ENCODE results near the gene DLG4.

The DLG4 gene

GRCh38 chr17:7233701-7234082, 14.1 kb upstream of the DLG4 start:
- TF ChIP-seq EGR1 (IDR thresholded peaks at IDR 0.05) (no peak), RAD21 (IDR thresholded peaks at IDR 0.05; ENCODE audit: low read depth) (no peak)
- TF ChIP-seq, protein P1, sequence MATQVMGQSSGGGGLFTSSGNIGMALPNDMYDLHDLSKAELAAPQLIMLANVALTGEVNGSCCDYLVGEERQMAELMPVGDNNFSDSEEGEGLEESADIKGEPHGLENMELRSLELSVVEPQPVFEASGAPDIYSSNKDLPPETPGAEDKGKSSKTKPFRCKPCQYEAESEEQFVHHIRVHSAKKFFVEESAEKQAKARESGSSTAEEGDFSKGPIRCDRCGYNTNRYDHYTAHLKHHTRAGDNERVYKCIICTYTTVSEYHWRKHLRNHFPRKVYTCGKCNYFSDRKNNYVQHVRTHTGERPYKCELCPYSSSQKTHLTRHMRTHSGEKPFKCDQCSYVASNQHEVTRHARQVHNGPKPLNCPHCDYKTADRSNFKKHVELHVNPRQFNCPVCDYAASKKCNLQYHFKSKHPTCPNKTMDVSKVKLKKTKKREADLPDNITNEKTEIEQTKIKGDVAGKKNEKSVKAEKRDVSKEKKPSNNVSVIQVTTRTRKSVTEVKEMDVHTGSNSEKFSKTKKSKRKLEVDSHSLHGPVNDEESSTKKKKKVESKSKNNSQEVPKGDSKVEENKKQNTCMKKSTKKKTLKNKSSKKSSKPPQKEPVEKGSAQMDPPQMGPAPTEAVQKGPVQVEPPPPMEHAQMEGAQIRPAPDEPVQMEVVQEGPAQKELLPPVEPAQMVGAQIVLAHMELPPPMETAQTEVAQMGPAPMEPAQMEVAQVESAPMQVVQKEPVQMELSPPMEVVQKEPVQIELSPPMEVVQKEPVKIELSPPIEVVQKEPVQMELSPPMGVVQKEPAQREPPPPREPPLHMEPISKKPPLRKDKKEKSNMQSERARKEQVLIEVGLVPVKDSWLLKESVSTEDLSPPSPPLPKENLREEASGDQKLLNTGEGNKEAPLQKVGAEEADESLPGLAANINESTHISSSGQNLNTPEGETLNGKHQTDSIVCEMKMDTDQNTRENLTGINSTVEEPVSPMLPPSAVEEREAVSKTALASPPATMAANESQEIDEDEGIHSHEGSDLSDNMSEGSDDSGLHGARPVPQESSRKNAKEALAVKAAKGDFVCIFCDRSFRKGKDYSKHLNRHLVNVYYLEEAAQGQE (IDR thresholded peaks at IDR 0.05; ENCODE audit: low read depth), result no peak

- TF ChIP-seq TEAD4 (IDR thresholded peaks at IDR 0.05) (no peak), TCF12 (IDR thresholded peaks at IDR 0.05; ENCODE audit: low read depth) (no peak), RAD21 (IDR thresholded peaks at IDR 0.05; ENCODE audit: low read depth) (no peak), USF1 (IDR thresholded peaks at IDR 0.05) (no peak), CEBPB (IDR thresholded peaks at IDR 0.05) (no peak)
- TF ChIP-seq, protein P2, sequence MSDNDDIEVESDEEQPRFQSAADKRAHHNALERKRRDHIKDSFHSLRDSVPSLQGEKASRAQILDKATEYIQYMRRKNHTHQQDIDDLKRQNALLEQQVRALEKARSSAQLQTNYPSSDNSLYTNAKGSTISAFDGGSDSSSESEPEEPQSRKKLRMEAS (IDR thresholded peaks at IDR 0.05), result no peak
Measured at GRCh38 chr17:7232114-7232513, 12.5 kb upstream of the DLG4 start.

- no peak for TF ChIP-seq EP300 (IDR thresholded peaks at IDR 0.05; ENCODE audit: borderline replicate concordance)
- no peak for TF ChIP-seq FOXM1 (IDR thresholded peaks at IDR 0.05; ENCODE audit: borderline replicate concordance, low read depth)
- TF ChIP-seq USF1 (IDR thresholded peaks at IDR 0.05), result no peak
- no peak for TF ChIP-seq EGR1 (IDR thresholded peaks at IDR 0.05)
- TF ChIP-seq NFIC (IDR thresholded peaks at IDR 0.05), result no peak
Measured at GRCh38 chr17:7229504-7229903, 9.9 kb upstream of the DLG4 start.

- TF ChIP-seq FOXM1 (IDR thresholded peaks at IDR 0.05; ENCODE audit: borderline replicate concordance, low read depth) (no peak), EGR1 (IDR thresholded peaks at IDR 0.05) (no peak), ZBTB7A (IDR thresholded peaks at IDR 0.05; ENCODE audit: low read depth) (no peak), CEBPB (IDR thresholded peaks at IDR 0.05) (no peak), TCF12 (IDR thresholded peaks at IDR 0.05; ENCODE audit: low read depth) (no peak), TAF1 (IDR thresholded peaks at IDR 0.05; ENCODE audit: low read depth) (no peak), RAD21 (IDR thresholded peaks at IDR 0.05; ENCODE audit: low read depth) (no peak), CREB1 (IDR thresholded peaks at IDR 0.05; ENCODE audit: low read depth) (no peak), YY1 (IDR thresholded peaks at IDR 0.05; ENCODE audit: low read depth) (no peak), USF1 (IDR thresholded peaks at IDR 0.05) (no peak), TEAD4 (IDR thresholded peaks at IDR 0.05) (no peak), NFIC (IDR thresholded peaks at IDR 0.05) (no peak), EP300 (IDR thresholded peaks at IDR 0.05; ENCODE audit: borderline replicate concordance) (no peak)
- TF ChIP-seq, protein P1 (IDR thresholded peaks at IDR 0.05; ENCODE audit: low read depth), result no peak
- TF ChIP-seq, protein P2 (IDR thresholded peaks at IDR 0.05), result no peak
Measured at GRCh38 chr17:7228920-7229319, 9.3 kb upstream of the DLG4 start.

- TF ChIP-seq CEBPB (IDR thresholded peaks at IDR 0.05), result no peak
- TF ChIP-seq CREB1 (IDR thresholded peaks at IDR 0.05; ENCODE audit: low read depth), result no peak
- TF ChIP-seq, protein P2 (IDR thresholded peaks at IDR 0.05), result no peak
- no peak for TF ChIP-seq TEAD4 (IDR thresholded peaks at IDR 0.05)
- TF ChIP-seq TCF12 (IDR thresholded peaks at IDR 0.05; ENCODE audit: low read depth), result no peak
- TF ChIP-seq YY1 (IDR thresholded peaks at IDR 0.05; ENCODE audit: low read depth), result no peak
- no peak for TF ChIP-seq ZBTB7A (IDR thresholded peaks at IDR 0.05; ENCODE audit: low read depth)
- no peak for TF ChIP-seq NFIC (IDR thresholded peaks at IDR 0.05)
- TF ChIP-seq FOXM1 (IDR thresholded peaks at IDR 0.05; ENCODE audit: borderline replicate concordance, low read depth), result no peak
- no peak for TF ChIP-seq EP300 (IDR thresholded peaks at IDR 0.05; ENCODE audit: borderline replicate concordance)
Measured at GRCh38 chr17:7226721-7227710, 7.4 kb upstream of the DLG4 start.

All from Ishikawa (cell line).